Smooth muscle cell (in vitro differentiated cells): ENCODE measurements around the gene TAC3. TPM values are rescaled to one million over a fixed set of nuclear protein-coding genes. Genes with fewer than 3 reads are reported as not detected.

Experiments
- DNase-seq: peaks from one replicate; lab custom pipeline; 2025; ENCODE audit not compliant: unreplicated experiment; lab: John Stamatoyannopoulos, UW
- H2AFZ ChIP-seq: fragments of 200-600 bp; sonication (generic); 2 replicates; pipeline ENCODE4 v1.6.0; 2016; ENCODE audit warnings: antibody characterized with exemption, low read depth, mild to moderate bottlenecking
- H3F3A ChIP-seq: fragments of 200-600 bp; sonication (generic); 2 replicates; pipeline ENCODE4 v1.6.0; 2017; ENCODE audit warnings: antibody characterized with exemption, low read depth
- H3K27ac ChIP-seq: fragments of 200-600 bp; sonication (generic); 2 replicates; pipeline ENCODE4 v1.5.1; 2016; ENCODE audit warnings: low read depth, mild to moderate bottlenecking
- H3K27me3 ChIP-seq: fragments of 200-600 bp; sonication (generic); 2 replicates; pipeline ENCODE4 v1.6.1; 2016; ENCODE audit warnings: low read depth, mild to moderate bottlenecking
- H3K36me3 ChIP-seq: fragments of 200-600 bp; sonication (generic); 2 replicates; pipeline ENCODE4 v1.5.1; 2016; ENCODE audit warnings: low read depth
- H3K4me1 ChIP-seq: fragments of 200-600 bp; sonication (generic); 2 replicates; pipeline ENCODE4 v1.5.1; 2016; ENCODE audit warnings: low read depth
- H3K4me2 ChIP-seq: fragments of 200-600 bp; sonication (generic); 2 replicates; pipeline ENCODE4 v1.6.0; 2016; ENCODE audit warnings: mild to moderate bottlenecking
- H3K4me3 ChIP-seq: fragments of 200-600 bp; sonication (generic); 2 replicates; pipeline ENCODE4 v1.5.1; 2016; ENCODE audit warnings: mild to moderate bottlenecking
- H3K79me2 ChIP-seq: fragments of 200-600 bp; sonication (generic); 2 replicates; pipeline ENCODE4 v1.6.0; 2016; ENCODE audit warnings: low read depth, mild to moderate bottlenecking
- H3K9ac ChIP-seq: fragments of 200-600 bp; sonication (generic); 2 replicates; pipeline ENCODE4 v1.6.0; 2016; ENCODE audit warnings: low read depth
- H3K9me3 ChIP-seq: fragments of 200-600 bp; sonication (generic); replicated peaks from 2 replicates; pipeline ENCODE4 v1.5.1; 2016; ENCODE audit warnings: low read depth
- H4K20me1 ChIP-seq: fragments of 200-600 bp; sonication (generic); 2 replicates; pipeline ENCODE4 v1.6.0; 2016; ENCODE audit warnings: low read depth
- WGBS: methylation state at CpG from one replicate; pipeline ENCODE4 v1.1.7; 2016; ENCODE audit warnings: low lambda C conversion rate; 5-methylcytosine and 5-hydroxymethylcytosine counted together
- polyA plus RNA-seq: library from polyadenylated mRNA; unstranded; fragments of >200 nt; fragmentation: Nextera tagmentation; extraction: Ambion mirVana; gene quantifications from 2 replicates; pipeline ENCODE4 v1.2.1, GENCODE V29; 2016
- total RNA-seq: library from RNA; depleted of rRNA; stranded (reverse); fragments of >200 nt; gene quantifications from 2 replicates; pipeline ENCODE4 v1.2.3, GENCODE V29; 2014
- TF ChIP-seq, protein P1 (sequence below): fragments of 200-600 bp; sonication (generic); IDR thresholded peaks from 2 replicates; pipeline ENCODE4 v1.5.1; 2017; ENCODE audit warnings: borderline replicate concordance, mild to moderate bottlenecking, antibody characterized with exemption; ENCODE audit not compliant: insufficient read depth, poor library complexity, severe bottlenecking

Gene TAC3
- total and polyA plus RNA-seq, 2 experiments from 2014 or later = 1.7 to 6.3 TPM

DNA sequence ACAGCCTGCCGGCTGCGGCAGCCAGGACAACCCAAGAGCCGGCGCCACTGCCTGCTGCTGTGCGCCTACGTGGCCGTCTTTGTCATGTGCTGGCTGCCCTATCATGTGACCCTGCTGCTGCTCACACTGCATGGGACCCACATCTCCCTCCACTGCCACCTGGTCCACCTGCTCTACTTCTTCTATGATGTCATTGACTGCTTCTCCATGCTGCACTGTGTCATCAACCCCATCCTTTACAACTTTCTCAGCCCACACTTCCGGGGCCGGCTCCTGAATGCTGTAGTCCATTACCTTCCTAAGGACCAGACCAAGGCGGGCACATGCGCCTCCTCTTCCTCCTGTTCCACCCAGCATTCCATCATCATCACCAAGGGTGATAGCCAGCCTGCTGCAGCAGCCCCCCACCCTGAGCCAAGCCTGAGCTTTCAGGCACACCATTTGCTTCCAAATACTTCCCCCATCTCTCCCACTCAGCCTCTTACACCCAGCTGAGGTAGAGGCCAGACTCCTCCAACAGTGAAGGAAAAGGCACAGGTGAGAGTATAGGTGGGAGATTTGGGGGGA is 20.3 kb downstream of the TAC3 start:
- H2AFZ ChIP-seq = no peak overlapping the region
- 97% methylated on average over 11 of the region's 11 CpGs for WGBS
- no peak overlapping the region for H3K27ac ChIP-seq
- H3K79me2 ChIP-seq = peaks cover 16% of the 10 kb centered on the region
- no peak overlapping the region for H3K4me3 ChIP-seq
- no peaks in the 10 kb centered on the region for H3K9me3 ChIP-seq
- H3K4me2 ChIP-seq = no peak overlapping the region
- no peaks in the 10 kb centered on the region for H3K27me3 ChIP-seq
- TF ChIP-seq, protein P1, sequence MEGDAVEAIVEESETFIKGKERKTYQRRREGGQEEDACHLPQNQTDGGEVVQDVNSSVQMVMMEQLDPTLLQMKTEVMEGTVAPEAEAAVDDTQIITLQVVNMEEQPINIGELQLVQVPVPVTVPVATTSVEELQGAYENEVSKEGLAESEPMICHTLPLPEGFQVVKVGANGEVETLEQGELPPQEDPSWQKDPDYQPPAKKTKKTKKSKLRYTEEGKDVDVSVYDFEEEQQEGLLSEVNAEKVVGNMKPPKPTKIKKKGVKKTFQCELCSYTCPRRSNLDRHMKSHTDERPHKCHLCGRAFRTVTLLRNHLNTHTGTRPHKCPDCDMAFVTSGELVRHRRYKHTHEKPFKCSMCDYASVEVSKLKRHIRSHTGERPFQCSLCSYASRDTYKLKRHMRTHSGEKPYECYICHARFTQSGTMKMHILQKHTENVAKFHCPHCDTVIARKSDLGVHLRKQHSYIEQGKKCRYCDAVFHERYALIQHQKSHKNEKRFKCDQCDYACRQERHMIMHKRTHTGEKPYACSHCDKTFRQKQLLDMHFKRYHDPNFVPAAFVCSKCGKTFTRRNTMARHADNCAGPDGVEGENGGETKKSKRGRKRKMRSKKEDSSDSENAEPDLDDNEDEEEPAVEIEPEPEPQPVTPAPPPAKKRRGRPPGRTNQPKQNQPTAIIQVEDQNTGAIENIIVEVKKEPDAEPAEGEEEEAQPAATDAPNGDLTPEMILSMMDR = no peak
- H3K36me3 ChIP-seq = no peaks in the 10 kb centered on the region
- no peak overlapping the region for H3K9ac ChIP-seq
- no peaks in the 10 kb centered on the region for H3F3A ChIP-seq
- peaks cover 41% of the 10 kb centered on the region for H4K20me1 ChIP-seq
- no peak for DNase-seq
- H3K4me1 ChIP-seq = no peaks in the 10 kb centered on the region

DNA sequence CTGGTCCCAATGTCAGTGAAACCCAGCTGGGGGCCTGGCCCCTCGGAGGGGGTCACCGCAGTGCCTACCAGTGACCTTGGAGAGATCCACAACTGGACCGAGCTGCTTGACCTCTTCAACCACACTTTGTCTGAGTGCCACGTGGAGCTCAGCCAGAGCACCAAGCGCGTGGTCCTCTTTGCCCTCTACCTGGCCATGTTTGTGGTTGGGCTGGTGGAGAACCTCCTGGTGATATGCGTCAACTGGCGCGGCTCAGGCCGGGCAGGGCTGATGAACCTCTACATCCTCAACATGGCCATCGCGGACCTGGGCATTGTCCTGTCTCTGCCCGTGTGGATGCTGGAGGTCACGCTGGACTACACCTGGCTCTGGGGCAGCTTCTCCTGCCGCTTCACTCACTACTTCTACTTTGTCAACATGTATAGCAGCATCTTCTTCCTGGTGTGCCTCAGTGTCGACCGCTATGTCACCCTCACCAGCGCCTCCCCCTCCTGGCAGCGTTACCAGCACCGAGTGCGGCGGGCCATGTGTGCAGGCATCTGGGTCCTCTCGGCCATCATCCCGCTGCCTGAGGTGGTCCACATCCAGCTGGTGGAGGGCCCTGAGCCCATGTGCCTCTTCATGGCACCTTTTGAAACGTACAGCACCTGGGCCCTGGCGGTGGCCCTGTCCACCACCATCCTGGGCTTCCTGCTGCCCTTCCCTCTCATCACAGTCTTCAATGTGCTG is 21.0 kb downstream of the TAC3 start:
- Histone ChIP-seq H3K79me2 (peaks cover 9% of the 10 kb centered on the region), H2AFZ (no peak overlapping the region), H3K9me3 (no peaks in the 10 kb centered on the region), H3K4me2 (no peak overlapping the region), H4K20me1 (peaks cover 35% of the 10 kb centered on the region), H3K27ac (no peak overlapping the region), H3K27me3 (no peaks in the 10 kb centered on the region), H3F3A (no peaks in the 10 kb centered on the region), H3K9ac (no peak overlapping the region), H3K4me3 (no peak overlapping the region), H3K4me1 (no peaks in the 10 kb centered on the region), H3K36me3 (no peaks in the 10 kb centered on the region)
- TF ChIP-seq, protein P1 = no peak
- 98% methylated on average over 26 of the region's 26 CpGs for WGBS
- no peak for DNase-seq

DNA sequence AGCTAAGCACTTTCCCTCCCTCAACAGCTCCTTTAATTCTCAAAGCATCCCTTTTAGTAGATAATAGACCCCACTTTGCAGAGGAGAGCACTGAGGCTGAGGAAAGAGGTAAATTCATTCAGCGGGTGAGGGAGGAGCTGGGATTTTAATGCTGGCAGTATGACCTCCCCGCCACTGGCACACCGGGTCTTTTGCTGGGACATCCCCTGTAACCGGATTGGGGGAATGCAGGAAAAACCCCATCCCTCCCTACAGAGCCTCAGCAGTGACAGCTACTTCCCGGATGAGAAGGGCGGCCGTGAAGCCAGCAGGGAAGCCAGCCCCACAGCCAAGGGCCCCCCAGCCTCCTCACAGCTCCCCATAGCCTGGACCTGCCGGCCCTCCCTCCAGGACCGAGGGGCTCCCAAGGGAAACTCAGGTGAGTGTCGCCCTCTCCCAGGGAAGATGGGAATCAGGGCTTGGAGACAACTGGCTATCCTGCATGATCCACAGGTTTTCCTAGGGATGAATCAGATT is 22.0 kb downstream of the TAC3 start:
- Histone ChIP-seq H3K4me1 (no peaks in the 10 kb centered on the region), H2AFZ (no peak overlapping the region), H3K27me3 (no peaks in the 10 kb centered on the region), H3K9me3 (no peaks in the 10 kb centered on the region), H3K79me2 (no peaks in the 10 kb centered on the region), H3K27ac (no peak overlapping the region), H3K4me3 (no peak overlapping the region), H3K4me2 (no peak overlapping the region), H3F3A (peaks cover 6% of the 10 kb centered on the region), H4K20me1 (peaks cover 24% of the 10 kb centered on the region), H3K36me3 (no peaks in the 10 kb centered on the region), H3K9ac (no peak overlapping the region)
- DNase-seq = no peak
- 82% methylated on average over 10 of the region's 10 CpGs for WGBS
- TF ChIP-seq, protein P1 = no peak

DNA sequence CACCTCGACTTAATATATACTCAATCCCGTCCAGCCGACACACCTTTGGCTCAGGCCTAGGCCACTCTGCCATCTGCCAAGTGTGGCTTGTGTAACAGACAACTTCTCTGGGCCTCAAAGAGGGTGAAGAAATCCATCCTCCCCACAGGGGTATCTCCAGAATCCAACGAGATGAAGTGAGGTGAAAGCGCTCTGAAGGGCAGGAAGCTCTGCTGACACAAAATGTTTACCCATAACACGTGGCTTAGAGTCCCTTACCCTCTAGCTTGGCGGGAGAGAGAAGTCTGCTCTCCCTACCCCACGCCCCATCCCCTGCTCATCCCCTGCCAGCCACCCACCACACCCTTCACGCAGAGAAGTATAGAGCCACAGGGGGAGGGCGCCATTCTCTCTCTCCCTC is 23.0 kb downstream of the TAC3 start:
- no peak overlapping the region for H2AFZ ChIP-seq
- H3K9me3 ChIP-seq = no peaks in the 10 kb centered on the region
- no peak for DNase-seq
- no peak overlapping the region for H3K4me3 ChIP-seq
- TF ChIP-seq, protein P1 = no peak
- H3K9ac ChIP-seq = no peak overlapping the region
- peaks cover 6% of the 10 kb centered on the region for H3K4me1 ChIP-seq
- peaks cover 14% of the 10 kb centered on the region for H4K20me1 ChIP-seq
- no peak overlapping the region for H3K4me2 ChIP-seq
- H3F3A ChIP-seq = peaks cover 12% of the 10 kb centered on the region
- no peaks in the 10 kb centered on the region for H3K27me3 ChIP-seq
- H3K36me3 ChIP-seq = no peaks in the 10 kb centered on the region
- no peaks in the 10 kb centered on the region for H3K79me2 ChIP-seq
- H3K27ac ChIP-seq = no peak overlapping the region
- 89% methylated on average over 10 of the region's 10 CpGs for WGBS
